Midbrain (tissue), 1 donor: ENCODE data around the gene DHCR7.

ENCODE experiments used
- DNase-seq: peaks from one replicate; lab custom pipeline; 2025; lab: John Stamatoyannopoulos, UW

DHCR7 gene, protein sequence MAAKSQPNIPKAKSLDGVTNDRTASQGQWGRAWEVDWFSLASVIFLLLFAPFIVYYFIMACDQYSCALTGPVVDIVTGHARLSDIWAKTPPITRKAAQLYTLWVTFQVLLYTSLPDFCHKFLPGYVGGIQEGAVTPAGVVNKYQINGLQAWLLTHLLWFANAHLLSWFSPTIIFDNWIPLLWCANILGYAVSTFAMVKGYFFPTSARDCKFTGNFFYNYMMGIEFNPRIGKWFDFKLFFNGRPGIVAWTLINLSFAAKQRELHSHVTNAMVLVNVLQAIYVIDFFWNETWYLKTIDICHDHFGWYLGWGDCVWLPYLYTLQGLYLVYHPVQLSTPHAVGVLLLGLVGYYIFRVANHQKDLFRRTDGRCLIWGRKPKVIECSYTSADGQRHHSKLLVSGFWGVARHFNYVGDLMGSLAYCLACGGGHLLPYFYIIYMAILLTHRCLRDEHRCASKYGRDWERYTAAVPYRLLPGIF

DNA sequence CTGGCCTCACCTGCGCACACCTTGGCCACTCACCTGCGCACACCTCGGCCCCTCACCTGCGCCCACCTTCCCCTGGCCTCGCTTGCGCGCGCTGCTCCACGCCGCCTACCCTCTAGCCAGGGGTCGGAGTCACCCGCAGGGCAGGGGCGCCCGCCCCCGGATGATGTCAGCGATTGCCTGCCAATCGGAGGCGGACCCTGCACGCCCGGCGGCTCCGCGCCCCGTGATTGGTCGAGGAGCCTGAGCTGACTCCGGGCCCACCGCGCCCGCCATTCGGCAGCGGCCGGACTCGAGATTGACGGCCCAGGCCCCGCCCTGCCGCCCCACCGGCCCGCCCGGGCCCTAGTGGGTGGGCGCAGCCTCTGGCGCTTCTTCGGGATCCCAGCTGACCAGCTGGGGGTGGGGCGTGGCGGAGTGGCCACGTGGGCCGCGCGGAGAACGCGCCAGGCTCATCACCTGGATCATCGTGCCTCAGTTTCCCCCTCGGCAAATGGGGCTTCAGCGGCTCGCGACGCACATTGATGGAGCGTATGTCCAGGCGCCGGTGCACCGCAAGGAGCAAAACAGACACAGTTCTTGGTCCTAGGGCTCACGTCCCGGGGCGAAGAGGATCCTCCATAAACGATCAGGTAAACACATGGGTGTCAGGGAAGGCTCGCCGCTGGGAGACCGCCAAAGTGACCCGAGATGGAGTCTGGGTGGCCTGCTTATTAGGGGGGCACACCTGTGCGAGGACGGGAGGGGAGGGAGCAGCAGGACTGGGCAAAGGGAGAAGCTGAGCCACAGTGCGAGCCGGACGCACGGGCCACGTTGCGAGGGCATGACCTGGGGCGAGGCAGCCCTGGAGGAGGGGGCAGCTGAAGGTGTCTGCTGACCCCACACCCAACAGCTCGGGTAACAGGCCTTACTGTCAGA is at the start of gene DHCR7:
Gene DHCR7 (minus strand): TSS at position 137 of the 915 bp plus-strand sequence. CDS start 3,441 bp downstream, outside the sequence.
- peak; percentile 96 for DNase-seq

GRCh38 chr11:71496421-71496820 is 48.2 kb upstream of the DHCR7 start:
- no peak for DNase-seq

GRCh38 chr11:71495286-71496230 is 47.4 kb upstream of the DHCR7 start:
- DNase-seq: no peak

DNA sequence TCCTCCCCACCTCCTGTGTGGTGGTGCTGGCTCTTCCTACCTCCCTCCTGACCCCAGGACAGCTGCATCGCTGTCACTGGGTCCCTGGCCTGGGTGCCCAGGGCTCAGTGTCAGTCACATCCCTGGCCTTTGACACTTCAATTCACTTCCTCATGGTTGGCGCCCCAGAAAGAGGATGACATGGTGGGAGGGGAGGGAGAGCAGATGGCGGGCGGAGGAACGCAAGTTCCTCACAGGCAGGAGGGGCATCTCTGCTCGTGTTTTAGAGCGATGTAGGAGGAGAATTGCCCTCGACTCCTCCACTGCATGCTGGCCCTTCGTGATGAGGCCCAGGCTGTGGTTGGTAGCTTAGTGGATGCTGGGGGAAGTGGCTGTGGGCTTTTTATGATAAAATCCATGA is 43.7 kb upstream of the DHCR7 start:
- DNase-seq: no peak

DNA sequence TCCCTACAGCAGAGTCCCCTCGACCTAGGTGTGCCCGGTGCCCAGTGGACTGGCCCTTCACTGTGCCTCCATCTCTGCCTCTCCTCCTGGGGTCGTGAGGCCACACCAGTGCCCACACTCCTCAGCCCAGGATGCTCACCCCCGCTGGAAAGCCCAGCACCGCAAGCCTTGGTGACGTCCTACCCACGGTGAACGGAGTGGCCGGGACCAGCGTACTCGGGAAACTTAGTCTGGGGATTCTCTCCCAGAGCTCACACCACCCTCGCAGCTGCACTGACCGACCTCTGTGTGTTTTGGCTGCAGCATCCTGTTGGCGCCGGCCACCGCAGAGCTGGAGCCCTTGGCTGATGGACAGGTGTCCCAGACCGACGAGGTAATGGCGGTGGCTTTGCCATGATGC is 43.3 kb upstream of the DHCR7 start:
- DNase-seq: no peak

GRCh38 chr11:71490731-71491390 is 42.7 kb upstream of the DHCR7 start:
- DNase-seq: no peak

DNA sequence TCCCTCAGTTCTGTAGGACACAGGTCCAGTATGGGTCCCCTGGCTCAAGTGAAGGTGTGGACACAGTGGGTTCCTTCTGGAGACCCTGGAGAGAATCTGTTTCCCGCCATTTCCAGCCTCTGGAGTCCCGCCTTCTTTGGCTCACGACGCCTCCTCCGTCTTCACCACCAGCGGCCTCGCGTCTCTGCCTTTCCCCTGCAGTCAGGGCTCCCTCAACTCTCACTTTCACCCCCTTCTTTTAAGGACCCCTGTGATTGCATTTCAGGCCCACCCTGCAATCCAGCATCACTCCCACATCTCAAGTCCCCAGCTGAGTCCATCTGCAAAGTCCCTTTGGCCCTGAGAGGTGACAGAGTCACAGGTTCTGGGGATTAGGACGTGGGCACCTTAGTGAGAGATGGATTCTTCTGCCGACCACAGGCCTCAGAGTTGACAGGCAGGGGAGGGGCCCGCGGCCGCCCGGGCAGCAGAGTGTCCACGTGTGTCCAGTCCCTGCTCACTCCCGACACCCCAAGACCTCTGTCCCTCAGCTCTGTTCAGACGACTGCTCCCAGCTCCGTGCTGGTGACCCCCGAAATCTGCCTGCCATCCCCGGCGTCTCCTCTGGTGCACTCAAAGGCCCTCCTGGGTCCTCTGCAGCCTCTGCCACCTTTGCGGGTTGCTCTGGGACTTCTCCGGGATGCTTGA is 42.0 kb upstream of the DHCR7 start:
- DNase-seq: no peak

- no peak for DNase-seq
These were observed 41.3 kb upstream of the DHCR7 start for GRCh38 chr11:71489311-71490043.

- DNase-seq: no peak
These were observed 40.6 kb upstream of the DHCR7 start for GRCh38 chr11:71488681-71489270.

DNA sequence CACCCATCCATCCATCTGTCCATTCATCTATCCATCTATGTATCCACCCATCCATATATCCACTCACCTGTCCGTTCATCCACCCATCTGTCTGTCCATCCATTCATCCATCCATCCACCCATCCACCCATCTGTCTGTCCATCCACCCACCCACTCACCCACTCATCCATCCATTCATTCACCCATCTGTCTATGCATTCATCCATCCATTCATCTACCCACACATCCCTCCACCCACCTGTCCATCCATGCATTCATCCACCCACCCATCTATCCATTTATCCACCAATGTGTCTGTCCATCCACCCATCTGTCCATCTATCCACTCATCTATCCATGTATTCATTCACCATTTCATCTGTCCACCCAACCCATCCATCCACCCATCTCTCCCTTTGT is 38.1 kb upstream of the DHCR7 start:
- no peak for DNase-seq

DNA sequence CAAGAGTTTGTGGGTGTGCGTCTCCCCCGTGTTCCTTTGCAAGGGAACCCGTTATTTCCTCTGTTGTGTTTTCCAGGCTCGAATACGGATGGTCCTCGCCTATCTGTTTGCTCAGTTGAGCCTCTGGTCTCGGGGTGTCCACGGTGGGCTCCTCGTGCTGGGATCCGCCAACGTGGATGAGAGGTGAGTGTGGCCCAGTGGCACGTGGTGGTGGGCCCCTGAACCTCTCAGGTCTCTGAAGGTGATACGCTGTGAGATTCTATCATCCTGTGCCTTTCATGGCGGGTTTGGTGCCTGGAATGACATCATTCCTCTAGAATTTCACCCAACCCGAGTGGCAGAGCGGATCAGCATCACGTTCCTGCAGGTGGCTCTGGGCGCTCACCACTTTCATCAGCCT is 37.3 kb upstream of the DHCR7 start:
- no peak for DNase-seq

DNA sequence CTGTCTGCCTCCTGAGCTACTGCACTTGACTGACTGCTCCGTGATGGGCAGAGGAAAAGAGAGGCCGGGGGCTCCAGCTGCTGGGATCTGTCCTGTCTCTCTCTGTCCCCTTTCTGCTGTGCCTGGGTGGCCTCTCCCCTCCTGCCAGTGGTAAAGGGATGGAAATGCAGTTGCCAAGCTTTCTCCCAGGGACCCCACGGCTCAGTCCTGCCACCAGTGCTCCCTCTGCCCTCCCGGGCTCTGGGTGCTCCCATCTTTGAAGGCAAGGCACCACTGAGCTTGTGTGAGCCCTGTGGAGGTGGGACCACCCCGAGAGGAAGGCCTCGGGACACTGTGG is 36.8 kb upstream of the DHCR7 start:
- no peak for DNase-seq

DNA sequence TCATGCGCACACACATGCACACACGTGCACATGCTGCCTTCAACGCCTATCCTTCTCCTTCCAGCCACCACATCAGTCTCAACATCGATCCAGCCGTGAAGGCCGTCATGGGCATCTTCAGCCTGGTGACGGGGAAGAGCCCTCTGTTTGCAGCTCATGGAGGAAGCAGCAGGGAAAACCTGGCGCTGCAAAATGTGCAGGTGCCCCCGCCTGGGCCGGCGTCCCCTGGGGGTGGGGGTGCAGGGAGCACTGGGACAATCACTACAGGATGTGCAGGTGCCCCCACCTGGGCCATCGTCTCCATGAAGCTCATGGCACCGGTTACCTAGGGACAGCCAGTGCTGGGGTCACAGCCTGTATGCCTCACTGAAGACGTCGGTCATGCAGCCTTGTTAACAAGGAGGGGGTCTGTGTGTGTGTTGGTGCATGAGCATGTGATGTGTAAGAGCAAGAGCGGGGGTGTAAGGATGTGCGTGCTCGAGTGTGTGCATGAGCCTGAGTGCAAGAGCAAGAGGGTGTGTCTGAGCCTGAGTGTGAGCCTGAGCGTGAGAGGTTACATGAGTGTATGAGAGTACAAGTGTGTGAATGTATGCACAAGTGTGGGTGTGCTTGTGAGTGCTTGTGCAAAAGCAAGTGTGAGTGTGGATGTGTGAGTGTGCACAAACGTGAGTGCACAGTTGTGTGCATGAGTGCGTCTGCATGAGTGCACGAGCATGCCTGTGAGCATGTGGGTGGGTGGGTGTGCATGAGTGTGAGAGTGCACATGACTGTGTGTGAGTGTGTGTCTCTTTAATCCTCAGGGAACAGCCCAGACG is 36.3 kb upstream of the DHCR7 start:
- no peak for DNase-seq

GRCh38 chr11:71483692-71484091 is 35.5 kb upstream of the DHCR7 start:
- DNase-seq: no peak

GRCh38 chr11:71482746-71483364 is 34.7 kb upstream of the DHCR7 start:
- no peak for DNase-seq

DNA sequence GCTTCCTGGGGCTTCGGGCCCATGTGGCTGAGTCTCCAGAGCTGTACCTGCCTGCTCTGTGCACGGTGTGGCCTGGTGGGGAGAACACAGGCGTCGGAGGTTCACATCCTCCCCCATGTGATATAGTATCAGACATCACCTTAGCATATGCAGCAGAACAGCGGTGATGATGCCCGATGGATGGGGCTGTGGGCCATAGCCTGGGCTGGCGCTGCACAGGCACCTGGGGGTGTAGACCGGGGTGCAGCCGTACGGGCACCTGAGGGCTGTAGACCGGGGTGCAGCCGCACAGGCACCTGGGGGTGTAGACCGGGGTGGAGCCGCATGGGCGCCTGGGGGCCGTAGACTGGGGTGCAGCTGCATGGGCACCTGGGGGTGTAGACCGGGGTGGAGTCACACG is 34.0 kb upstream of the DHCR7 start:
- DNase-seq: no peak

DNA sequence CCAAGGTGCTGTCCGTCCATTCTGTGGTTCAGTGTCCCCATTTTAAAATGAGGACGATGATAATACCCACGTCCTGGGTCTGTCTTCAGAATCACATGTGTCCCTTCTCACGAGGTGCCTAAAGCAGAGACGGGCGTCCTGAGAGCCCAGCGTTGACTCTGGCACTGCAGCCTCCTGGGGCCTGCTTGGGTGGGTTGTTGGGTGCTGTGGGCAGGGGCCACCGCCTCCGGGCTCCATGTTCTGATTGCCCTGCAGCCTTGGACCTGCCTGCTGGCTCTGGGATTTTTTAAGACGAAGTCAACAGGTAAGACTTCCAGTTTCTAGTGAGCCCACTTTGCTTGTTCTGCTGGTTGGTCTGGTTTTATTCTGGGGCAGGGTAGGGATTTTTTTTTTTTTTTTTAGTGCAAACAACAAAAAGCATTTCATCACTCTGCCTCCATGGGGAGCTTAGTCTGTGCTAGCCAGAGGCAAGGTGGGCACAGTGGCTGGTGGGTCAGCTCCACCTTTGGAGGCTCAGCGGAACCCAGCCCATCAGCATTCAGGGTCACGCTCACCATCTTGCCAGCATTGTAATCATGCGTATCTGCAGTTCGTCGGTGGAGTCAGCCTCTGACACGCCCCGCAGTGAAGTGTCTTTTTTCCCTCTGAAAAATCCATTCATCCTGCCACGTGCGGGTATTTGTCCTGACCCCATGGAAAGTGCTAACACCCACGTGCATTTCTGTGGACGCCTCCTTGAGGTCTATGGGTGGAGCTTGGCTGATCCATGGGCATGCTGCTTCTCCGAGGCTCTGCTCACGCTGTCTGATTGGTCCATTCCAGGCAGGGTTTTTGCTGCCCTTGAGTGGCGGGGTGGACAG is 33.1 kb upstream of the DHCR7 start:
- DNase-seq: no peak

DNA sequence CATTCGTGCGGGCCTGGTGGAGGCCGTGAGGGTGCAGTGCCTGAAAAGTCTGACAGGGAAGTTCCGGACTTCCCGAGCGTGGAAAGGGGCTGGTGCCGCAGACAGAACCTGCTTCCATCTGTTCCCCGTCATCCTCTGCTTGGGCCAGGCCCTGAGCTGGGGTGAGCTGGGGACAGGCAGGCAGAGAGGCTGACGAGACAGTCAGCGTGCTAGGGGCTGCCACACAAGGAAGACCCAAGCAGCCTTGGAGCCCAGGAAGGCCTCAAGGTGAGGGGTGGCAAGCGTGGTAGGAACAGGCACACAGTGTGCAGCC is 30.3 kb upstream of the DHCR7 start:
- DNase-seq: no peak
